Thymus (tissue), 11 donors: ENCODE data around the gene NLRP3. TPM values are rescaled to one million over a fixed set of nuclear protein-coding genes. Genes with fewer than 3 reads are reported as not detected.

Source experiments
- DNase-seq, 9 donors: peaks; one replicate each; pipeline ENCODE4 v3.0.0-alpha.2; 2013; ENCODE audit warnings: low spot score in 9 of 9, low read depth in 6 of 9, missing footprints in 1 of 9
- H3K27ac ChIP-seq, 2 donors: one replicate each; pipeline ENCODE4 v1.5.1; 2013; ENCODE audit warnings: control low read depth in 1 of 2, low read depth in 1 of 2, low read length in 1 of 2, mild to moderate bottlenecking in 1 of 2, moderate library complexity in 1 of 2
- H3K27me3 ChIP-seq, 2 donors: one replicate each; pipeline ENCODE4 v1.5.1; 2013; ENCODE audit warnings: low read length in 1 of 2; ENCODE audit not compliant: control insufficient read depth in 2 of 2, insufficient read depth in 1 of 2
- H3K36me3 ChIP-seq, 2 donors: one replicate each; pipeline ENCODE4 v1.5.1; 2013; ENCODE audit warnings: low read length in 1 of 2, mild to moderate bottlenecking in 1 of 2, moderate library complexity in 1 of 2; ENCODE audit not compliant: control insufficient read depth in 2 of 2, insufficient read depth in 2 of 2
- H3K4me1 ChIP-seq, 2 donors: one replicate each; pipeline ENCODE4 v1.5.1; 2013; ENCODE audit warnings: low read length in 2 of 2; ENCODE audit not compliant: control insufficient read depth in 2 of 2, insufficient read depth in 2 of 2
- H3K4me3 ChIP-seq, 2 donors: one replicate each; pipeline ENCODE4 v1.5.1; 2013; ENCODE audit warnings: low read length in 2 of 2, control low read depth in 1 of 2, mild to moderate bottlenecking in 1 of 2
- H3K9me3 ChIP-seq, 2 donors: one replicate each; pipeline ENCODE4 v1.5.1; 2013; ENCODE audit warnings: low read length in 1 of 2, mild to moderate bottlenecking in 1 of 2; ENCODE audit not compliant: control insufficient read depth in 2 of 2, insufficient read depth in 1 of 2
- WGBS: extraction: QIAGEN DNeasy Blood & Tissue Kit; methylation state at CpG from one replicate; pipeline ENCODE4 v1.1.7; 2013; 5-methylcytosine and 5-hydroxymethylcytosine counted together
- polyA plus RNA-seq: library from polyadenylated mRNA; stranded (reverse); fragments of 200-250 nt; gene quantifications from one replicate; pipeline ENCODE4 v1.2.3, GENCODE V29; 2013
- total RNA-seq: library from RNA; stranded (reverse); fragments of 120-200 nt; gene quantifications from one replicate; pipeline ENCODE4 v1.2.4, GENCODE V29; 2013
- donor health status: healthy.

NLRP3 gene
- total and polyA plus RNA-seq, 2 donors: 1.7 to 2.6 TPM

DNA sequence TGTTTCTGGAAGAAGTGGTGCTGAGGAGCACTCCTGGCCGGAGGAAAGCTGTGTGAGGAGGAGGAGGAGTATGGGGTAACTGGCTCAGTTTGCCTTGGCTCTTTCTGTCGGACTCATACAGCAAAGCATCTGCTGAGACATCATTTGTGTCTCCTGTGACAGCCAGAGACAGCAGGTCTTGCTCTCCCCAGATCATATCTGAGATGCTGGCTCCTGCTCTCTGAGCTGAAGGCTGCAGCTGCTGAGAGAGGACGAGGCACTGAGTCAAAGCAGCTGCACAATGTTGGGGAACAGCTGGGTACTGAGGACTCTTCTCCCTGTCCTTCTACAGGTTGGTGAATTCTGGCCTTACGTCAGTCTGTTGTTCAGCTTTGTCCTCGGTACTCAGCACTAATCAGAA, 27.7 kb downstream of the NLRP3 start:
- no peak overlapping the region for H3K4me3 ChIP-seq
- 80% methylated on average over 5 of the region's 5 CpGs for WGBS
- DNase-seq: no peak

DNA sequence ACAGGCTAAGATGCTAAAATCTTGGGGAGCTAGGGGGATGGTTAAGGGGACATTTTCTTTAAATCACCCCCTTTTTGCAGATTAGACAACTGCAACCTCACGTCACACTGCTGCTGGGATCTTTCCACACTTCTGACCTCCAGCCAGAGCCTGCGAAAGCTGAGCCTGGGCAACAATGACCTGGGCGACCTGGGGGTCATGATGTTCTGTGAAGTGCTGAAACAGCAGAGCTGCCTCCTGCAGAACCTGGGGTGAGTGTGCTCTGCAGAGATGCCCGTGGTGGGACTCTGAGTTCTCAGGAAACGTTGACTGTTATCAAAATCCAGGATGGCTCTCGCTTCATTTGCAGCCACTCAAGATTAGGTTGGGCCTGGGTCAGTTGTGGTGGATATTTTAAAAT, 28.6 kb downstream of the NLRP3 start:
- WGBS: 94% methylated on average over 6 of the region's 6 CpGs
- Histone ChIP-seq H3K36me3 (no peaks in the 10 kb centered on the region), H3K27me3 (no peaks in the 10 kb centered on the region), H3K27ac (no peak overlapping the region), H3K4me3 (no peak overlapping the region), H3K4me1 (no peaks in the 10 kb centered on the region), H3K9me3 (no peaks in the 10 kb centered on the region)
- no peak for DNase-seq

More for the DNA sequence above, 27.7 kb downstream of the NLRP3 start:
- no peaks in the 10 kb centered on the region for H3K36me3 ChIP-seq
- no peaks in the 10 kb centered on the region for H3K27me3 ChIP-seq
- no peaks in the 10 kb centered on the region for H3K9me3 ChIP-seq
- H3K27ac ChIP-seq: no peak overlapping the region
- H3K4me1 ChIP-seq: no peaks in the 10 kb centered on the region

DNA sequence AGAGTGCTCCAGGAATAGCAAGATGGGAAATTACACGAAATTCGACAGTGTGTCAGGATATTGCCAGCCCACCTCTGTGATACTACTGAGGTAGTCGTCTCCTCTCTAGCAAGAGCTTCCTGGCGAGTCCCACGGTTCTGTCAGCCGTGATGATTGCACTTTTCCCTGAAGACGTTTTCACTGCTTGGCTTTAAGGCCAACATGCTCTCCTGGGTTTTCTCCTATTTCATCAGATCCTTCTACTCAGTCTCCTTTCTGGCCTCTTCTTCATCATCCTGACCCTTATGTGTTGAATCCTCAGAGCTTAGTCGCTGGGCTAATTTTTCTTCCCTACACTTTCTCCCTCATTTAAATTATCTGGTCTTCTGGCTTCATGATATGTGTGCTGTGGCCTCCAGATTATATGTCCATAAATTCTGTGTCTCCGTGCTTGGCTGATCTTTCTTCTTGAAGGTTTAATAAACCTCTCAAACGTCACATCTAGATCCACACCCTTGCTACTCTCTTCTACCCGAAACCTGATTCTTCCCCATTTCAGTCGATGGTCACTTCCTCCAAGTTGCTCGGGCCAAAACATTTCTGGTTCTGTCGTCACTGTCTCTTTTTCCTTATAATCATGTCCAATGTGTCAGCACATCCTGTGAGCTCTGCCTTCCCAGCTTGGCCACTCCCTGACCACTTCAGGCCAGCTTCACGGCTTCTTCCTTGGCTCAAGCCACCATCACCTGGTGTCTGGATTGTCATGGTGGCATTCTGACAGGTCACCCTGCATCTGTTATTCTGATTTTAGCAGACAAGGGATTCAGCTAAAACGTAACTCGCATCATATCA, 29.8 kb downstream of the NLRP3 start:
- Histone ChIP-seq H3K27me3 (no peaks in the 10 kb centered on the region), H3K36me3 (no peaks in the 10 kb centered on the region), H3K4me3 (no peak overlapping the region), H3K9me3 (no peaks in the 10 kb centered on the region), H3K4me1 (no peaks in the 10 kb centered on the region), H3K27ac (no peak overlapping the region)
- DNase-seq: no peak
- WGBS: 89% methylated on average over 17 of the region's 17 CpGs

DNA sequence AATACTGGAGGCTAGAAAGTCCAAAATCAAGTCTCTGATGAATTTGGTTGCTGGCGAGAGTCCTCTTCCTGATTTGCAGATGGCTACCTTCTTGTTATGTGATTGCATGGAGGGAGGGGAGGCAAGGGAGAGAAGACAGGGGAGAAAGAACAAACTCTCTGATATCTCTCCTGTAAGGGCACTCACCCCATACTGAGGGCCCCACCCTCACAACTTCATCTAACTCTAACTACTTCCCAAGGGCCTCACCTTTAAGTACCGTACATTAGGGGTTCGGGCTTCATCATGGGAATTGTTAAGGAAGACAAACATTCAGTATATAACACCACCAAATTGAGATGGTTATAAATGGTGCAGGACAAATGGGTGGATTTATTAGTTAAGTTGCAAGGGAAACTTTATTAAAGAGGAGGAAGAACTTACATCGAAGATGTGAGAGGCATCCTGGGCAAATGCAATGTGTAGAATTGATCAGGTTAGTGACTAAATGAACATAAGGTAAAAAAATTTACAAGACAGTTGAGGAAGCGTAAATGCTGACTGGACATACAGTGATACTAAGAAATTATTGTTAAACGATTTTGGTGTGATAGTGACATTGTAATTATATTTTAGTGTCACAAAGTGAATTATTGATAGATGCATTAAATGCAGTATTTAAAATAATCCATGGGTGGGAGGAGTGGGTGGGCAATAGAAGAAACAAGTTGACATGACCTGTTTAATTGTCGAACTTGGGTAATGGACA, 31.4 kb downstream of the NLRP3 start:
- Histone ChIP-seq H3K9me3 (no peaks in the 10 kb centered on the region), H3K4me1 (no peaks in the 10 kb centered on the region), H3K36me3 (no peaks in the 10 kb centered on the region), H3K4me3 (no peak overlapping the region), H3K27ac (no peak overlapping the region), H3K27me3 (no peaks in the 10 kb centered on the region)
- DNase-seq: no peak
- whole genome bisulfite sequencing: 96% methylated on average over 7 of the region's 7 CpGs

DNA sequence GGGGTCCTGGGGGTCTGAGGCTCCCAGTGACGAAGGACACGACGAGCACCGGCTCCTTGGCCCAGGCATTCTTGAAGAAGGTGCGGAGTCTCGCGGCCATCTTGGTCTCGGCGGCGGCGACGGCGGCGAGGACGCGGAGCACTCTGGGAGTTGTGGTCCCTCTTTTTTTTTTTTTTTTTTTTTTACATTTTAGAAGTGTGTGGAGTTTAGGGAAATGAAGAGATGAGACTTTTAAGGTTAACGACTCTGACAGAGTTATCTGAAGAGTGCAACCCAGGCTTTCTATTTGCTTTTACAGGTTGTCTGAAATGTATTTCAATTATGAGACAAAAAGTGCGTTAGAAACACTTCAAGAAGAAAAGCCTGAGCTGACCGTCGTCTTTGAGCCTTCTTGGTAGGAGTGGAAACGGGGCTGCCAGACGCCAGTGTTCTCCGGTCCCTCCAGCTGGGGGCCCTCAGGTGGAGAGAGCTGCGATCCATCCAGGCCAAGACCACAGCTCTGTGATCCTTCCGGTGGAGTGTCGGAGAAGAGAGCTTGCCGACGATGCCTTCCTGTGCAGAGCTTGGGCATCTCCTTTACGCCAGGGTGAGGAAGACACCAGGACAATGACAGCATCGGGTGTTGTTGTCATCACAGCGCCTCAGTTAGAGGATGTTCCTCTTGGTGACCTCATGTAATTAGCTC, 32.3 kb downstream of the NLRP3 start:
- peak in 1 of 9 donors; percentile 6 for DNase-seq
- H3K4me1 ChIP-seq: no peaks in the 10 kb centered on the region
- H3K27ac ChIP-seq: no peak overlapping the region
- no peaks in the 10 kb centered on the region for H3K27me3 ChIP-seq
- WGBS: 76% methylated on average over 31 of the region's 31 CpGs
- peak overlapping the region in 1 of 2 donors; percentile 29 for H3K4me3 ChIP-seq
- H3K36me3 ChIP-seq: no peaks in the 10 kb centered on the region
- no peaks in the 10 kb centered on the region for H3K9me3 ChIP-seq

DNA sequence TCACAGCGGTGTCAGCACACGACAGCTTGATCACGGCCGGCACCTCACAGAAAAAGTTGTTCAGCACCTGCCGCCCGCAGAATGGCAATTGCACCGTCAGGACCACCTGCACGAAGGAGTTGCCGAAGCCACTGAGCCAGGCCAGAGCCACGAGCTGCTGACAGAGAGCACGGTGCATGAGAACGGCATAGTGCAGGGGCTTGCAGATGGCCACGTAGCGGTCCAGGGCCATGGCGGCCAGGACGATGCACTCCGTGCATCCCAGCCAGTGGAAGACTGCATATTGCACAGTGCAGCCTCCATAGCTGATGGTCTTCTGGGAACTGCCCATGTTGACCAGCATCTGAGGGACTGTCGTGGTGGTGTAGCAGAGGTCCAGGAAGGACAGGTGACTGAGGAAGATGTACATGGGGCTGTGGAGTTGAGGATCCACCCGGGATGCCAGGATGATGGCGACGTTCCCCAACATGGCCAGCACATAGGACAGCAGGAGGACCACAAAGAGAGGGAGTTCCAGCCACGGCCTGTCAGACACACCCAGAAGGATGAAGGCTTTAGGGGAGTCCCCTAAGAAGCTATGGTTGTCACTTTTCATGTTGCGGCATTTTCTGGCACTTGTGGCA, 35.5 kb downstream of the NLRP3 start:
- Histone ChIP-seq H3K27me3 (no peaks in the 10 kb centered on the region), H3K27ac (no peak overlapping the region), H3K4me1 (no peaks in the 10 kb centered on the region), H3K9me3 (no peaks in the 10 kb centered on the region), H3K4me3 (no peak overlapping the region), H3K36me3 (no peaks in the 10 kb centered on the region)
- DNase-seq: no peak
- WGBS: 97% methylated on average over 23 of the region's 23 CpGs

DNA sequence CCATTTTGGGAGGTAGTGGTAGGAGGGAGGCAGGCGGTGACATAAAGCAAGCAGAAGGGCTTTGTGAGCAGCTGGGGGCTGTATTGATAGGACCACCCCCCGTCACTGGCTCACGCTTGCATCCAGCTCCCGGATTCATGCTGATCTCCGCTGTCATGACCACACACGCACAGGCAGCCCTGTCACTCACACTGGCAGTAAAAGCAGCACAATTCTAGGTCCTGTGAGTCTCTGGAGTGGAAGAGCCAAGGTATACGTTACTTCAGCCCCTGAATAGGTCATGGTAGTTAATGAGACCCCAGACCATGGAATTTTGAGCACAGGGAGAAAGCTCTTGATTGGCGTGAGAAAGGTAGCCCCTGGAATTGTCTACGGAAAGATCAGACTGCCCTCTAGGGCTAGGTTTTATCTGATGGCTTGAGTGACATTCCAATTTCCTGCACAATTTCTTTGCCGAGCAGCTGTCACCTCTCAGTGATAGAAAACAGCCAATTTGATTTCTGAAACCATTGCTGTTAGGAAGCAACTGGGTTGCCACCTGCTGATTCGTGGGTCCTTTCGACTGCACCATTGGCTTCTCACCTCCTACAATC, 36.6 kb downstream of the NLRP3 start:
- DNase-seq: no peak
- Histone ChIP-seq H3K27ac (no peak overlapping the region), H3K9me3 (no peaks in the 10 kb centered on the region), H3K4me1 (no peaks in the 10 kb centered on the region), H3K4me3 (no peak overlapping the region), H3K27me3 (no peaks in the 10 kb centered on the region), H3K36me3 (no peaks in the 10 kb centered on the region)
- 93% methylated on average over 12 of the region's 12 CpGs for WGBS

DNA sequence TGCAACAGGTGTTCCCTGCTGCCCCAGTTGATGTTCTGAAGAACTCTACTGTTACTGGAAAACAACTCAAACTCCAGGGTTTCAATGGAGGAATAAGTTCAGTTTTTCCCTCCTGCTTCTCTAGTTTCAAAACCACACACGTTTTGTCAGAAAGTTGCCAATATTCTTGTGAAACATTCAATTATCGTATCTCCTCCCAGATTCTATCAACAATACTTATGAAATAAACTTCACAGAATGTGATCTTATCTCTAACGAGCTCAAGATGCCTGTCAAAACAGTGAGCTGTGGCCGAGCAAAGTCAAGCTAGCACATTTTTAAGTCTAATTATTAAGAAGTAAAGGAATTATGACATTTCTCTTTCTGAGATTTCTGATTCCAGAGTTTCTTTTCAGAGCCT, 37.3 kb downstream of the NLRP3 start:
- Histone ChIP-seq H3K4me1 (no peaks in the 10 kb centered on the region), H3K9me3 (no peaks in the 10 kb centered on the region), H3K4me3 (no peak overlapping the region), H3K27me3 (no peaks in the 10 kb centered on the region), H3K36me3 (no peaks in the 10 kb centered on the region), H3K27ac (no peak overlapping the region)
- 42% methylated on average over 4 of the region's 4 CpGs for WGBS
- no peak for DNase-seq
